SU-DHL-6 (cell line): ENCODE measurements around the gene GUCY1A2.

Source experiments
- EZH2phosphoT487 ChIP-seq: fragments of 200-600 bp; sonication (generic), shearing (Covaris generic); conservative IDR thresholded peaks from 2 replicates; pipeline ENCODE4 v1.6.1; 2018; ENCODE audit warnings: mild to moderate bottlenecking, antibody characterized with exemption, low read length, moderate library complexity, mixed read lengths
- TF ChIP-seq, protein P1 (sequence below): fragments of 200-600 bp; sonication (generic); IDR thresholded peaks from one replicate; pipeline ENCODE4 v1.5.1; 2017; ENCODE audit warnings: antibody characterized with exemption, mild to moderate bottlenecking, low read length, moderate library complexity; ENCODE audit not compliant: insufficient read depth, poor library complexity, severe bottlenecking

DNA sequence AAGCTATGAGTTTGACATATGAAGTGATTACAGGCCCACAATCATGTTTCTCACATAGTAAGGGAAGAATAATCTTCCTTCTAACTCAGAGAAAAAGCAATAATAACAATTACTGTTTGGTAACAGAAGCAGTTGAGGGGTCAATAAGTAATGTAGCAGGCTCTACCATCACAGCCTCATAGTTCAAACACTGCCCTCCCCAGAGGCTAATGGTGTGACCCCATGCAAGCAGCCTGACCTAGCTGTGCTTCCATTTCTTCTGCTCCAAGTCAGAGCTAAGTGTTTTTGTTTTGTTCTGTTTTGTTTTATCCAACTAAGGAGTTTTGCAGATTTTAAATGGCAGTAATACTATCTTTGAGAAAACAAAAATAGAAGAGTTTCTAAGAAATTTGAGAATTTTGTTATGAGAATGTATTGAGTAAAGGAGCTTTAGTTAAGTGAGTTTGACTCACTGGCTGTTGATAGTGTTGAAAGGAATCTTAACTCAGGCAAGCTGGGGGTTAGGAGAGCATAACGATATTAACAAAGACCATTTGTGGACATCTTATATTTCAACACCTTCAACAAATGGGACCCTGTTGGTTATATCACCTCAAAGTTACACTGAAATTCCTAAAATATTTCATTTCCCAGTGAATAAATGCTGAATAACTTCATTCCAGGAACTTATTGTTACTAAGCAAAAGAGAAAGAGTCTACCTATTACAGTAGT is 48.5 kb downstream of the GUCY1A2 start:
- TF ChIP-seq, protein P1, sequence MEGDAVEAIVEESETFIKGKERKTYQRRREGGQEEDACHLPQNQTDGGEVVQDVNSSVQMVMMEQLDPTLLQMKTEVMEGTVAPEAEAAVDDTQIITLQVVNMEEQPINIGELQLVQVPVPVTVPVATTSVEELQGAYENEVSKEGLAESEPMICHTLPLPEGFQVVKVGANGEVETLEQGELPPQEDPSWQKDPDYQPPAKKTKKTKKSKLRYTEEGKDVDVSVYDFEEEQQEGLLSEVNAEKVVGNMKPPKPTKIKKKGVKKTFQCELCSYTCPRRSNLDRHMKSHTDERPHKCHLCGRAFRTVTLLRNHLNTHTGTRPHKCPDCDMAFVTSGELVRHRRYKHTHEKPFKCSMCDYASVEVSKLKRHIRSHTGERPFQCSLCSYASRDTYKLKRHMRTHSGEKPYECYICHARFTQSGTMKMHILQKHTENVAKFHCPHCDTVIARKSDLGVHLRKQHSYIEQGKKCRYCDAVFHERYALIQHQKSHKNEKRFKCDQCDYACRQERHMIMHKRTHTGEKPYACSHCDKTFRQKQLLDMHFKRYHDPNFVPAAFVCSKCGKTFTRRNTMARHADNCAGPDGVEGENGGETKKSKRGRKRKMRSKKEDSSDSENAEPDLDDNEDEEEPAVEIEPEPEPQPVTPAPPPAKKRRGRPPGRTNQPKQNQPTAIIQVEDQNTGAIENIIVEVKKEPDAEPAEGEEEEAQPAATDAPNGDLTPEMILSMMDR = no peak
- no peak for TF ChIP-seq EZH2phosphoT487
